Stimulated activated CD4-positive, alpha-beta T cell treated with anti-CD3 and anti-CD28 coated beads, Interleukin-15, amount 100 ng/mL, for 24 hours (primary cell): ENCODE results near the gene ZBTB12.
A peak's percentile ranks its signal among the peaks of the same experiment; 100 is the strongest.
"Not testable (repeated sequence)": the region's sequence is repeated elsewhere in the genome, so short reads cannot be mapped to it uniquely, and the experiment has no call there.

Source experiments
- DNase-seq: peaks from one replicate; pipeline ENCODE4 v3.0.0-alpha.2; 2020

ZBTB12 gene

DNA sequence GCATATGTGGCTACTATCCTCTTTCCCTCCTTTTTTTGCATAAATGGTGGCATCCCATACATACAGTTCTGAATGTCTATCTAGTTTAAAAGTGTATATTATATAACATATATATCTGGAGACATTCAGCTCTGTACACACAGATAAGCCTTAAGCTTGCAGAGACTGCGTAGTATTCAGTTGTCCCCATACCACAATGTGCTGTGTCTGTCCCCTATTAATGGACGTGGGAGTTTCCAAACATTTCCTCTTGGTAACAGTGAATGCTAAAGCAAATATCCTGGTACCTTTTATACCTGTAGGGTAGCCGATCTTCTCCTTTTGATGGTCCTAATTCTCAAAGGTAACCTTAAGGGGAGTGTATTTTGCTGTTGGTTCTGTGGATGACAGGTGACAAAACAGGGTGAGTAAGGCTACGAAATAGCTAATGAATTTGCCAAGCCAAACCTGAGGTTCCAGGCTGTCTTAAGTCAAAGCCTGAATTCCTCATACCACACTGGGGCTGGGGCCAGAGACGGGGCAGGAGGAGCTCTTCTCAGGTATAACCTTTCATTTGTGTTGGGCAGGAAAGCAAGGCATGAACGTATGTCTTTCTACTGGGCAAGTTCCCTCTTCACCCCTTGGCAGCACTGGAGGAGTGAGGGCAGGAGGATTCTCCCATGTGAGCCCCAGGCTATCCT is 17.9 kb upstream of the ZBTB12 start:
- DNase-seq: no peak

DNA sequence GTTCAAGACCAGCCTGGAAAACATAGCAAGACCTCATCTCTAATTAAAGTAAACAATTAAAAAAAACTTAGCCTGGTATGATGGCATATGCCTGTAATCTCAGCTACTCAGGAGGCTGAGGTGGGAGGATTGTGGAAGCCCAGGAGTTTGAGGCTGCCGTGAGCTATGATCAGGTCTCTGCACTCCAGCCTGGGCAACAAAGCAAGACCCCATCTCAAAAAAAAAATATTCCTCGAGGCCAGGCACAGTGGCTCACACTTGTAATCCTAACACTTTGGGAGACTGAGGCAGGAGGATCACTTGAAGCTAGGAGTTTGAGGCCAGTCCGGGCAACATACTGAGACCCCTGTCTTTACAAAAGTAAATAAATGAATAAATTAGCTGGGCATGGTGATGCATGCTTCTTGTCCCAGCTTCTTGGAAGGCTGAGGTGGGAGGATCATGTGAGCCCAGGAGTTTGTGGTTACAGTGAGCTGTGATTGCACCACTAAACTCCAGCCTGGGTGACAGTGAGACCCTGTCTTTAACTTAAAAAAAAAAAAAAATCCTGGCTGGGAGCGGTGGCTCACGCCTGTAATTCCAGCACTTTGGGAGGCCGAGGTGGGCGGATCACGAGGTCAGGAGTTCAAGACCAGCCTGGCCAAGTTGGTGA is 16.3 kb upstream of the ZBTB12 start:
- DNase-seq: no peak

DNA sequence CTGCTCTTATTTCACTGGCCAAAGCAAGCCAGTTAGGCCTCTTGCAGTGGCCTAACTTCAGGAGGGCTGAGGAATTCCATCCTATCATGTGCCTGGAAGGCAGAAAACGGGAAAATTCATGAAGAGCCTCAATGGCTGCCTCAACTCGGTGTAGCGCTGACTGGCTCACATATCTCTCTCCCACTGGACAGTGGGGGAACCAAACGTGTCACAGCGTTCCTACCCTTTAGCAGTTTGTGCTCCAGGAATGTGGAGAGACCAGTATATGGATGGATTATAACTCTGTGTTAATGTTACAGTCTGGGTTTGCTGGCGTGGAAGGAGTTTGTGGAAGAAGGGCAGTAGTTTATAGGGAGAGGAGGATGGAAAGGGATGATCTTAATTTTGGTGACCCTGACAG is 13.9 kb upstream of the ZBTB12 start:
- no peak for DNase-seq

DNA sequence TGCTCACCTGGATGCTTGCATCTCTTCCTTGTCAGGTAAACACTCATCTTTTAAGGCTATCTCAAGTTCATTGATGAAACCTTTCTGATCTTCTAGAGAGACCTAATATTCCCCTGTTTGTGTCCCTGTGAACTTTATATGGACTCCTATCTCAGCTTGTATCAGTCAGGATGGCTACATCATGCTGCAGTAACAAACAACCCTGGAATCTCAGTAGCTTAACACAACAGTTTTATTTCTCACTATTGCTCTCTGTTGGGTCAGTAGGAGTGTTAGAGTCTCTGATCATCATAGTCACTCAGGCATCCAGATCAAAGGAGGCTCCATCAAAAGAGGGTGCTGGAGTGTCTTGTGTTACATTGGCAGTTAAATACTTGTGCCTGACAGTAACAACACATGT is 13.5 kb upstream of the ZBTB12 start:
- DNase-seq: no peak

DNA sequence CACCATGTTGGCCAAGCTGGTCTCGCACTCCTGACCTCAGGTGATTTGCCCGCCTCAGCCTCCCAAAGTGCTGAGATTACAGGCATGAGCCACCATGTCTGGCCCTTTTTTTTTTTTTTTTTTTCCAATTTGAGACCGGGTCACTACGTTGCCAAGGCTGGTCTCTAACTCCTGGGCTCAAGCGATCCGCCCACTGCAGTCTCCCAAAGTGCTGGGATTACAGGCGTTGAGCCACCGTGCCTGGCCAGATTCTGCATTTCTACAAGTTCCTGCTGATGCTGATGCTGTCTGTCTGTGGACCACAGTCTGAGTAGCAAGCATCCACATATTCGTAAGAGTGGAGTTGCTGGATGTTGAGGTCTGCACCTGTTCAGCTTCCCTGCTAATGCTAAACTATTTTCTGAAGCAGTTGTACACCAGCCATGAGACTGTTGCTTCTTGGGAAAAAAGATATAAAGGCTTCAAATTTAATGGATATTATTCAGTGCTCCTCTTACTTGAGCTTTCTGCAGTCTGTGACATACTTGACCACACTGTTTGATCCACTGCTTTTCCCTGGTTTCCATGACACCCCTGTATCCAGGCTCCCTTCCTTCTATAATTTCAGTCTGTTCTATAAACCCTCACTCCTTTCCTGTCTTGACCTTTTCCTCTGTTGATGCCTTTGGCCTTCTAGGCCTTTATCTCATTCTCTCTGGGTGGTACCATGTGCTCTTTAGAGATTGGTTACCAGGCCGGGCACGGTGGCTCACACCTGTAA is 10.1 kb upstream of the ZBTB12 start:
- no peak for DNase-seq

GRCh38 chr6:31909298-31909697 is 7.4 kb upstream of the ZBTB12 start:
- not testable (repeated sequence) for DNase-seq

DNA sequence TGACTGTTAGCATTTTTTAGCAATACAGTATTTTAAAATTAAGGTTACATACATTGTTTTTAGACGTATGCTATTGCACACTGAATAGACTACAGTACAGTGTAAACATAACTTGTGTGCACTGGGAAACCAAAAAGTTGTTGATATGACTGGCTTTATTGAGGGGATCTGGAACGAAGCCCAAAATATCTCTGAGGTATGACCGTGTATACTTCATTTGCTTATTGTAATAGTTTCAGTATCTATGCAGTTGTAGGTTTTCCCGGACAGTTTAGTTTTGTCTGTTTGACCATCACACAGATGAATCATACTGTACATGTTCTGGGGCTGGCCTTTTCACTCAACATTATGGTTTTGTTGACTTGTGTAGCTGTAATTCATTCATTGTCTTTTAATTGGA is 6.9 kb upstream of the ZBTB12 start:
- DNase-seq: no peak

- not testable (repeated sequence) for DNase-seq
These were observed 6.4 kb upstream of the ZBTB12 start for GRCh38 chr6:31908255-31908654.

DNA sequence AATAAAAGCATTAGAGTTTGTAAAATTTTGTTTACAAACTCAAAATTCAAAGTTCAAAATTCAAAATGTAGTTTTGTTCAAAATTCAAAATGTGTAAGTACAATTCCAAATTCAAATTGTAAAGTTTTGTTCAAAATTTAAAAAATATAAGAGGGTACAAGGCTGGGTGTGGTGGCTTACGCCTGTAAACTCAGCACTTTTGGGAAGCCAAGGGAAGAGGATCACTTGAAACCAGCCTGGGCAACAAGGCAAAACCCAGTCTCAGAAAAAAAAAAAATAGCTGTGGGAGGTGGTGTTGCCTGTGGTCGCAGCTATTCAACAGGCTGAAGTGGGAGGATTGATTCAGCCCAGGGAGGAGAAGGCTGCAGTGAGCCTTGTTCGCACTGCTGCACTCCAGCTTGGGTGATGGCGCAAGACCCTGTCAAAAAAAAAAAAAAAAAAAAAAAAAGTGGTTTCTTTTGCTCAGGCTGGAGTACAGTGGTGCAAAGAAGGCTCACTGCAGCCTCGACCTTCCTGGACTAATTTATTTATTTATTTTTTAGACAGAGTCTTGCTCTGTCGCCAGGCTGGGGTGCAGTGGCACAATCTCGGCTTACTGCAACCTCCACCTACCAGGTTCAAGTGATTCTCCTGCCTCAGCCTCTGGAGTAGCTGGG is 5.4 kb upstream of the ZBTB12 start:
- no peak for DNase-seq

- DNase-seq: not testable (repeated sequence)
These were observed 4.8 kb upstream of the ZBTB12 start for GRCh38 chr6:31906727-31907126.

DNA sequence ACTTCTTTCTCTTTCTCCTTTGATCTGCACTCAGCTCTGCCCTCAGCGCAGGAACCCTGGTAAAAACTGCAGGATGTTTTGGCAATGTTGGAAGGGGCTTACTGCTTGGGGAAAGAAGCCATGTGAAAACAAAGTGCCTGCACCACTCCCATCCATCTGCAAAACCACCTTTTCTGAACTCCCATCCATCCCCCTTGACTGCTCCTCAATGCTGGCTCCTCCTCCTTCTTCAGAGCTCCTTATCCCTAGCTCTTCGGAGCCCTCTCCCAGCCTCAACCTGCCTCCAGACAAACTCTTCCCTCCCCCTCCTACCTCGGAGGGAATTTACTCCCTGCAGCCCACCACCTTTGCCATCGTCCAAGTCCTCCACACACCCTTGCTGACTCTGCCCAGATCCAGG is 4.2 kb upstream of the ZBTB12 start:
- no peak for DNase-seq

DNA sequence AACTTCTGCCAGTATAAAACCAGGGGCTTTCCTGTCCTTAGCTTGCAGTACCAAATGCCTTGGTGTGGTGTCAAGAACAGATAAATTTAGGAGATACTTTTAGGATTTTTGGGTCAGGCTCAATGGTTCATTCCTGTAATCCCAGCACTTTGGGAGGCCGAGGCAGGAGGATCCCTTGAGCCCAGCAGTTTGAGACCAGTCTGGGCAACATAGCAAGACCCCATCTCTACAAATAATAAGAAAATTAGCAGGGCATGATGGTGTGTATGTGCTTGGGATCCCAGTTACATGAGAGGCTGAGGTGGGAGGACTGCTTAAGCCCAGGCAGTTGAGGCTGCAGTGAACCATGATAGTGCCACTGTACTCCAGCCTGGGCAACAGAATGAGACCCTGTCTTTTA is 3.2 kb upstream of the ZBTB12 start:
- no peak for DNase-seq

DNA sequence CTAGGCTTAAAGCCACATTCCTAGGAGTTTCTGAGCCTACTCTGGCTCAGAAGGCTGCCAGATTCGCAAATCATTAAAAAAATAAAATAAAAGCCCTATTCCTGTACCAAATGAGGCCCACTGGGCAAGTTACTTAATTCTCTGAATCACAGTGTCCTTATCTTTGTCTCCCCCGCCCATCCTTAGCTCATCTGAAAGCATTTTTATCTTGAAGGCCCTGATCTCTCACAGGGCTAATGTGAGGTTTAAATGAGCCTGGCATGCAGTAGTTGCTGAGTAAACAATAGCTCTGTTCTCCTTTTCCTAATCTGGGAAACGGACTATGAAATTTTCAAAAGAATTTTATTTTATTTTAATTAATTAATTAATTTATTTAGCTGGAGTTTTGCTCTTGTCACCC is 2.1 kb upstream of the ZBTB12 start:
- DNase-seq: no peak

DNA sequence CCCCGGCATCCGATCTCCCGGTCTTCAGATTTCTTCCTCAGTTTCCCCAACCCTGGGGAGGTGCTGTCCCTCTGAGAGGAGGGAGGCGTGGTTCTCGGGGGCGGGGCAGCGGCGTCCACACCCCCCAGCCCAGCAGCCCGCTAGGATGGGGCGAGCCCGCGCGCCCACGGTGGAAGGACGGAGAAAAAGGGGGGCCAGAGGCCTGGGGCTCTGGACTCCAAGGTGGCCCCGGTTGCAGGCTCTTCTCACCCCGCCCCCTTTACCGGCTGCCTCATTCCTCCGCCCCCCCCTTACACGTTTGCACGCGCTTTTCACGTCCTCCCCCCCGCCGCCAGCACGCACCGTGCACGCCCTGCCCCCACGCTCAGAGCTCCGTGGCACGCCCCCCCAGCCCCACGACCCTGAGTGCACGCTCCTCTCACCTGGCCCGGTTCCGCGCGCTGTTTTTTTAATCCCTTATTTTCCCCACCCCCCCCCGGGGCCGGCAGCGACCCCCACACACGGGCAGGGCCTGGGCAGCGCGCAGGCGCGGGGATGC is 402 bp downstream of the ZBTB12 start:
- DNase-seq: peak; percentile 80

GRCh38 chr6:31900917-31901414 is 920 bp downstream of the ZBTB12 start:
- DNase-seq: no peak

DNA sequence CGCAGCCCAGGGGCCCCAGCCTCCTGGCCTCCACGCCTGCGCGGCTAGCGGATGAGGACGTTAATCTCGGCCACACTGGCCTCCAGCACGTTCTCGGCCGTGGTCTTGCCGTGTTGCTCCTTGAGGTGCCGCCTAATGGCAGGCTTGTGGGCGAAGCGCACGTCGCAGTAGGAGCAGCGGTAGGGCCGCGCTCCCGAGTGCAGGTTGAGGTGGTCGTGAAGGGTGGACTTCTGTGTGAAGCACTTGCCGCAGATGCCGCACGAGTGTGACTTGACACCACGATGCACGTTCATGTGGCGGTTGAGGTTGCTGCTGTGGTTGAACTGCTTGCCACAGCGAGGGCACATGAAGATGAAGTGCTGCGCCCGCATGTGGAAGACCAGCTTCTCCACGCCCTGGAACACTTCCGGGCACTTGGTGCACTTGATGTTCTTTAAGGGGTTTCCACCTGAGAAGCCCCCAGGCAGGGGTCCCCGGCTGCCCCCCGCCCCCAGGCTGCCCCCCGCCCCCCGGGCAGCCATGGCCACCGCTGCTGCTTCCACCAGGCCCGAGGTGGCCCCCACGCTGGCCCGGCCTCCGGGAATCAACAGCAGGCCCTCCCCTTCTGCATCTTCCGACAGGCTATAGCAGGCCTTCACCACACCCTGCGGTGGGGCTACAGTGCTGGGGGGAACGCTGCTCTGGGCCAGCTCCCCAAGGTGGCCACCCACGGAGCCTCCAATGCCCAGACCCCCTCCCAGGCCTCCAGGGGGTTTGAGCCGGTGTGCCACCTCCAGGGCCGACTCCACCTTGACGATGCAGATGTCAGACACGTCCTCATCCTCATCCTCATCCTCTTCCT is 1.8 kb downstream of the ZBTB12 start:
- DNase-seq: peak; percentile 25

DNA sequence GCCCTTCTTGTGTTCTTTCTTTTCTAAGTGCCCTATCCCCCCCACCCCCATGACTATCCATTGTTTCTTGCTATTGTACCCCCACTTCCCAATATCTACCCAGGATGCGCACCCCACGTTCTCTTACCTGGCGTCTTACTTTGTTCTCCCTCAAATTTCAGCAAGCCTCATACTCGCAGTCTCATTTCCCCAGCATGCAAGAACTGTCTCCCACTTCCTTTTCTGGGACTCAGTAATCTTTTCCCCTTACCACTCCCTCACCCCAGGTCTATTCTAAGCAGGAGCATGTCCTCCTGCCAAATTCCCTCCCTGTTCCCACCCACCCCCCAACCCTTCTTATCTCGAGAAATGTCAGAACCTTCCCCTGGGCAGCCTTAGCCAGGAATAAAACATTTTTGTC is 2.7 kb downstream of the ZBTB12 start:
- DNase-seq: no peak

DNA sequence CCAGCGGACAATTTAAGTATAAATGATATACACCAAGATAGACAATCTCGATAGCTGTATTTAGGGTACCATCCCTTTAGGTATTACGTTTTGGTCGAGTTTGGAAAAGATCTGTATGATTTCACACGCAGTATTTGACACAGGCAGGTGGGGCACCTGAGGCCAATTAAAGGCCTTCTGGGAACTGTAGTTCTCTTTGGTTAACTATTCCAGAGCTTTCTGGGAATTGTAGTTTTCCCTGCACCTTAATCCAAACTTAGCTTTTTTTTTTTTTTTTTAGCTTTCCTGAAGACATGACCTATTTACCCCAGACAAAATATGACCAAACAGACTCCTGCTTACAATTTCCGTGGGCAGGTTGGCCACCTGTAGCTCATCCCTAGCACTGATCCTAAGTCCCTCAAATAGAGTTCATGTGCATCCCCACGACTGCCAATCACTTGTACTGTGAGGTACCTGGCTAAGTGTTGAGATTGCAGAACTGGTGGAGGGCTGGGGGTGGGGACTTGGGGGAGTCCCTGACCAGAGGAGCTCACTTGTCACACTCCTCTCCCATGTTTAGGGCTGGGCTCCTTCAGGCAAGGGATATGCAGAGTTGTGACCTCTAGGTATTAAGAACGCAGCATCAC is 3.4 kb downstream of the ZBTB12 start:
- peak; percentile 36 for DNase-seq

- DNase-seq: peak; percentile 90
These were observed 4.1 kb downstream of the ZBTB12 start, which contains the start of gene EHMT2 for GRCh38 chr6:31897612-31898382. Gene EHMT2 (minus strand): TSS chr6:31897698. CDS start chr6:31897677, 21 bp downstream.

GRCh38 chr6:31896856-31897611 is 4.9 kb downstream of the ZBTB12 start:
- no peak for DNase-seq
